Nephron (organoid): ENCODE results near the gene HOATZ.

Experiments
- H3K27ac Mint-ChIP-seq, 3 experiments: 2 replicates each; pipeline ENCODE4 v1.8.0; 2020; ENCODE audit warnings: mixed read lengths in 3 of 3, mild to moderate bottlenecking in 2 of 3, moderate library complexity in 1 of 3
- H3K27me3 Mint-ChIP-seq: 2 replicates; pipeline ENCODE4 v1.8.0; 2021; ENCODE audit warnings: low read depth, mild to moderate bottlenecking, moderate library complexity, mixed read lengths
- H3K36me3 Mint-ChIP-seq: 2 replicates; pipeline ENCODE4 v1.8.0; 2020; ENCODE audit warnings: low read depth, mixed read lengths
- H3K4me1 Mint-ChIP-seq: 2 replicates; pipeline ENCODE4 v1.8.0; 2020; ENCODE audit warnings: mixed read lengths
- H3K4me3 Mint-ChIP-seq, 3 experiments: 2 replicates each; pipeline ENCODE4 v1.8.0; 2020; ENCODE audit warnings: mild to moderate bottlenecking in 3 of 3, mixed read lengths in 3 of 3, moderate library complexity in 2 of 3
- H3K9me3 Mint-ChIP-seq: 2 replicates; pipeline ENCODE4 v1.8.0; 2020; ENCODE audit warnings: mixed read lengths
- CTCF ChIP-seq, 3 experiments: fragments of 200-600 bp; sonication (generic); IDR thresholded peaks; one replicate each; pipeline ENCODE4 v1.5.0; 2021; ENCODE audit warnings: antibody characterized with exemption in 3 of 3; ENCODE audit not compliant: unreplicated experiment in 3 of 3

The HOATZ gene

GRCh38 chr11:111540937-111541253 is 26.3 kb downstream of the HOATZ start:
- peaks cover 75% of the 10 kb centered on the region for H3K27me3 Mint-ChIP-seq

GRCh38 chr11:111541254-111542061 is 26.9 kb downstream of the HOATZ start:
- Mint-ChIP-seq H3K9me3 (no peaks in the 10 kb centered on the region), H3K36me3 (no peaks in the 10 kb centered on the region), H3K27me3 (peaks cover 75% of the 10 kb centered on the region), H3K4me1 (peaks cover 15% of the 10 kb centered on the region), H3K27ac (peak overlapping the region; percentile 27 to 73 (median 70)), H3K4me3 (peak overlapping the region; percentile 85 to 92 (median 86))
- TF ChIP-seq CTCF (IDR thresholded peaks at IDR 0.05; ENCODE audit: unreplicated experiment in 3 of 3): no peak

More at GRCh38 chr11:111540937-111541253, 26.3 kb downstream of the HOATZ start:
- TF ChIP-seq CTCF (IDR thresholded peaks at IDR 0.05; ENCODE audit: unreplicated experiment in 3 of 3): no peak
- Mint-ChIP-seq H3K27ac (no peak overlapping the region), H3K9me3 (no peaks in the 10 kb centered on the region), H3K36me3 (no peaks in the 10 kb centered on the region), H3K4me3 (peak overlapping the region; percentile 85 to 92 (median 86)), H3K4me1 (peaks cover 15% of the 10 kb centered on the region)

- Mint-ChIP-seq H3K4me1 (peaks cover 15% of the 10 kb centered on the region), H3K27ac (no peak overlapping the region), H3K27me3 (peaks cover 63% of the 10 kb centered on the region), H3K9me3 (no peaks in the 10 kb centered on the region), H3K4me3 (peak overlapping the region; percentile 29 to 92 (median 34)), H3K36me3 (no peaks in the 10 kb centered on the region)
- no peak for TF ChIP-seq CTCF (IDR thresholded peaks at IDR 0.05; ENCODE audit: unreplicated experiment in 3 of 3)
Measured at GRCh38 chr11:111542606-111543275, 28.2 kb downstream of the HOATZ start.

- Mint-ChIP-seq H3K4me1 (peaks cover 20% of the 10 kb centered on the region), H3K9me3 (no peaks in the 10 kb centered on the region), H3K27ac (no peak overlapping the region), H3K27me3 (peaks cover 20% of the 10 kb centered on the region), H3K36me3 (no peaks in the 10 kb centered on the region), H3K4me3 (no peak overlapping the region)
- no peak for TF ChIP-seq CTCF (IDR thresholded peaks at IDR 0.05; ENCODE audit: unreplicated experiment in 3 of 3)
Measured at GRCh38 chr11:111548525-111548924, 33.9 kb downstream of the HOATZ start.

GRCh38 chr11:111549196-111549868 is 34.8 kb downstream of the HOATZ start:
- peak overlapping the region in 1 of 3 experiments; percentile 7 for H3K27ac Mint-ChIP-seq
- peaks cover 13% of the 10 kb centered on the region for H3K27me3 Mint-ChIP-seq
- no peaks in the 10 kb centered on the region for H3K36me3 Mint-ChIP-seq

More at GRCh38 chr11:111549196-111549868, 34.8 kb downstream of the HOATZ start:
- no peaks in the 10 kb centered on the region for H3K9me3 Mint-ChIP-seq
- no peak overlapping the region for H3K4me3 Mint-ChIP-seq
- H3K4me1 Mint-ChIP-seq: peaks cover 20% of the 10 kb centered on the region
- TF ChIP-seq CTCF (IDR thresholded peaks at IDR 0.05; ENCODE audit: unreplicated experiment in 3 of 3): no peak
